NCI-H187 treated with DMSO at 0.1 percent for 48 hours (cell line): ENCODE results near the gene CPA1.

ENCODE experiments used
- DNase-seq: peaks from one replicate; lab custom pipeline; 2025; lab: John Stamatoyannopoulos, UW

The CPA1 gene

DNA sequence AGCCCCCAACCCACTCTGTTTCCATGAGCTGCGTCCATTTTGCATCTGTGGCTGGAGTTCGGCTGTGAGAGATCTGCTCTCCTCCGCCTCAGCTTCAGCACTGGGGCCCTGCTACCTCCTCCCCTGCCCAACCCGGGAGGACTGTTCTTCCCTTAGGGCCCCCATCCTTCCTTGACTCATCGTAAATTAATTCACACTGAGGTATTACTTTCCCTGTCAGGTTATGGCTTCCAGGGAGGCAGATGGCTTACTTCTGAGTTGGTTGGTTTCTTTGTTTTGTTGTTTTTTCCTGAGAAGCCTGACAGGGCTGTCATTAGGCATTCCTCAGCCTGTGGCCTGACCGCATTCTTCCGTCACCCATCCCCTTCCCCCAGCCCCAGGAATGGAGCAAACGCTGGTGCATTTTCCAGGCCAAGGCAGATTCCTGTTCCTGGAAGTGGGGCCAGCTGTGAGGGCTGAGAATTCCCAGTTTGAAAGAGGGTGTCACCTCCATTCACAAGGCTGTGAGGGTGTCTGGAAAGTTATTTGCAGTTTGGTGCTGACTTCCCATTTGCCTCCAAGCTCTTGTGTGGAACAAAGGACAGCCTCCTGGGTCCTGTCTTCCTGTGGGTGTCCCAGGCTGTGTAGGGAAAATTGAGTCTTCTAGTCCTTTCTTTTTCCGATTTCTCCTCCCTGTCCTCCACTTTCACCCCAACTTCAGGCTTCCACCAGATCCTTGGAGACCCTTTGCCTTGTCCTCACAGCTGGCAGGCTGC is 24.0 kb upstream of the CPA1 start:
- no peak for DNase-seq

DNA sequence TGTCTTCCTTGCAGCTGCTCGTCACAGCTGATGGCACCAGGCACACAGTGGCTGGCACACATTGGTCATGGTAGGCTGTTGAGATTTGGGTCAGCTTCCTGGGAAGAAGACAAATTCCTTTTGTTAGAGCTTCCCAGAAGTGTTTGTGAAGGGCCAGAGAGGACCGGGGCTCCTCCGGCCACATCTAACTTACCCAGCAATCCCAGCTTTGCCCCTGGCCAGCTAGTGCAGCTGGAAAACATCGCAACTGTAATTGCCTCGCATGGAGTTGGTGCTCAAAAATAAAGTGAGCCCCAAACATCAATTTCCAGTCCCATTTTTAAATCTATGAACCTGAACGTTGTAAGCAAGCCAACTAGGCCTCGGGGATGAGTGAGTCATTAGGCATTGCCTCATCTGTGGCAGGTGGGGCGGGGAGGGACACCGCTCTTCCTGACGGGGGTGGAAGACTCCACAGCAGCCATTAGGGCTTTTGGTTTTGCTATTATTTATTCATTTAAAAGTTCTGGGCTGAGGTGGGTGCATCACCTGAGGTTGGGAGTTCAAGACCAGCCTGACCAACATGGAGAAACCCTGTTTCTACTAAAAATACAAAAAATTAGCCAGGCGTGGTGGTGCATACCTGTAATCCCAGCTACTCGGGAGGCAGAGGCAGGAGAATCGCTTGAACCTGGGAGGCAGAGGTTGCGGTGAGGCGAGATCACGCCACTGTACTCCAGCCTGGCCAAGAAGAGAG is 23.2 kb upstream of the CPA1 start:
- DNase-seq: no peak

DNA sequence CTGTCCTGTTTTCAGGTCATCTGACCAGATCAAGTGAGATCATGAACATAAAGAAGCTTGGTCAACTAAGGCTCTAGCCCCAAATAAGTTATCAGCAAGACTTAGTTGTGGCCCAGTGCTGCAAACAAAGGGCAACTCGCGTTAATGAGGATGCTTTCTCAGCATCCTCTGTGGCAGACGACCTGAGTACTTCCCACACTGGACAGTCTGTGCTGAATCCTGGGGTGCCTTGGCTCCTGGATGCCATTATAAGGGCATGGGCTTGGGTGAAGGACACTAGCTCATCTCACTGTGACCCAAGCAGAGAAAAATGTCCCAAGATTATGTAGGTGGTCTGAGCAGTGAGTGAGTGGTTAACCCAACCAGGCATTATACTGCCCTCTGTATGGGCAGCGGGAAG is 21.8 kb upstream of the CPA1 start:
- no peak for DNase-seq

DNA sequence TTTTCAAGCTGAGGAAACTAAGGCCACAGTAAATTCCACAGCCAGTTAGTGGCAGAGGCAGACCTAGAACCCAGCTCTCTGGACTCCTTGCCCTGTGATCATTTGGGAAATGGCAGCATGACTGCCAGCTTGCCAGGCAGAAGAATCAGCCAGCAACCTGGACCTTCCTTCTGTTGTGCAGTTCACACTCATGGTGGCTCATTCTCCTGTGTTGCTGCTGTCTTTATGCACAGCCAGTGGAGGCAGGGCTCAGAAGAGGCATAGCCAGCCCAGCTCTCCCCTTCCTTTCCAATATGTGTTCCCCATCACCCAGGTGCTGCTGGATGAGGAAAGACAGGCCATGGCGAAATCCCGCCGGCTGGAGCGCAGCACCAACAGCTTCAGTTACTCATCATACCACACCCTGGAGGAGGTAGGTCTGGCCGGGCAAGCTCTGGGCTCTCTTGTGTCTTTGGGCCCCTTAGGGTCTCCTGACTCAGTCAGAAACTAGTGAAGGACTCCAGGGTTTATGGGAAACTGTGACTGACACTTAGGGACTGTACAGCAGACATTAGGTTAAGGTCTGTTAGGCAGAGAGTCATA is 20.9 kb upstream of the CPA1 start:
- no peak for DNase-seq

DNA sequence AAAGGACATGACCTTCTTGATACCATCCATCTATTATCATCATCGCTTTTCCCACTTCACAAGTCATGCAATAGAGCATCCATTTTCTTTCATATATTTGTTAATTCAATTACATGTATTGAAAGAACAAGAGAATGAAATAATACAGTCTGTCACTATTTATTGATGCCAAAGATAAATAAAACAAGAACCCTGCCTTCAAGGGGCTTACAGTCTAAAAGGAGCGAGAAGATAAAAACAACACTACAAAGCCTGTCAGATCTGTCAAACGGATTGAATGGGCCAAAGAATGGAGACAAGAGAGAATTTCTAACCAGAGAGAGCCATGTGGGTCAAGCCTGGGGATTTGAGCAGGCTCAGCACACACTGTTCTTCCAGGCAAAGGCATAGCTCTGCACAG is 19.8 kb upstream of the CPA1 start:
- no peak for DNase-seq

DNA sequence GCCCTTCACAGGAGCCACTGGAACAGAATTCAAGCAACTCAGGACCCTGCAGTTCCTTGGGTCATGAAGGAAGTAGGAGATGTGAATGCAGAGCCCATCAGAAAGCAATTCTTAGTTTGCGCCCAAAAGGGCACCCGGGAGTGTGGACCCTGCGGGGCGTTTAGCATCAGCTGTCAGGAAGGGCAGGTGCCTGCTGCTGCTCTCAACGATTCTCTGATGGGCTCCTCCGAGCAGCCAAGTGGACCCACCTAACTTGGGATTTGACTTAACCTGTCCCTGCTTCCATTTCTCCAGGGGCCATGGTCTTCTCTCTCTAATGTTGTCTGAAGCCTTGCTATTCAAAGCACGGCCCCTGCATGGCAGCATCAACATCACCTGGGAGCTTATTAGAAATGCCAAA is 18.6 kb upstream of the CPA1 start:
- DNase-seq: no peak

DNA sequence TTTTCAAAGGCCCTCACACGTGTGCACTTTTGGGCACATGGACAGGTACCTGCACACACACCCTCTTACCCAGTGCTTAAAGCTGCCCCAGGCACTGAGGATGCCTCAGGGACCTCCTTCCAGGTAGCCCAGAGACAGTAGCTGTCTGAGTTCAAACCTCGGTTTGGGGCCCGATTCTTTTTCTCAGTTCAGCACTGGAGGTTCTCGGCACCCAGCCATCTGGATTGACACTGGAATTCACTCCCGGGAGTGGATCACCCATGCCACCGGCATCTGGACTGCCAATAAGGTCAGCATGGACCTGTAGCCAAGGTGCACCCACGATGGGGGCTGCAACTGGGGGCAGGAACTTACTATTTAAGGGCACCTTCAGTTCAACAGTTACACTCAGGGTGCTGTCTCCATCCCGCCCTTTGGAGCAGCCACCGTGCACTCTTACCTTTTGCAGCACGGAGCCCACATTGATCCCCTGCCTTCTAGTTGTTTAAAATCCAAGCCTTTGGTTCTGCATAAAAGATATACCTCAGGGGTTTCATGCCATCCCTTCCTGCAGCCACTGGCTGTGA is 18.0 kb upstream of the CPA1 start:
- DNase-seq: no peak

DNA sequence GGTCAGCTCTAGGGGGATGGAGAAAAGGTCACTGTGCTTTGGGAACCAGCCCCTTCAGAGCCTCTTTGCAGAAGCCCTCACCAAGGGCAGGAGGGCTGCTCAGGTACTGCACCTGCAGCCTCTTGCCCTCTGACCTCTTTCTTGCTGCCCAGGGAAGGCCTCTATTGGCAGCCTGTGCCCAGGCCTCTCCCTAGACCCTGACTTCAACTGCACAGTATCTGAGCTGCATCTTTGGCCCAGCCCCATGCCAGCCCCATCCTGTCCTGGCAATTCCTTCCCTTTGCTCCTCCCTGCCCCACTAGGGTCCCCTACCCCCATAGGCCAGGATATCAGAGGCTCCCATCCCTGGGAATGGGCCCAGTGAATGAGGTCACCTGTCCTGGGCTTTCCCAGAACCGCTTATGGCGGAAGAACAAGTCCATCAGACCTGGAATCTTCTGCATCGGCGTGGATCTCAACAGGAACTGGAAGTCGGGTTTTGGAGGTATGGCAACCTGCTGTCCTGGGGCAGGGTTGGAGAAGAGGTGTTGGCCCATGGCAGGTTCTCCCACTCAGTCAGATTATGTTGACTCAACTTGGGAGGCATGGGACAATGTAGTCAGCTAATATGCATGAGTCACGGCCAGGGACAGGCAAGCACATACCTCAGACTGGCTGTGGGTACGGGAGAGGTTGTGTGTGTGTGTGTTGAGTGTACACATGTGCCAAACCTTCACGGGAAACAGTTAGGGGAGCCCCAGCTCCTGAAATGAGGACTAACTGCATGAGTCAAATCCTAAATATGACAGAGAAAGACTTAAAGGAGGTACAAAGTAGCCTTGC is 17.1 kb upstream of the CPA1 start:
- DNase-seq: no peak

DNA sequence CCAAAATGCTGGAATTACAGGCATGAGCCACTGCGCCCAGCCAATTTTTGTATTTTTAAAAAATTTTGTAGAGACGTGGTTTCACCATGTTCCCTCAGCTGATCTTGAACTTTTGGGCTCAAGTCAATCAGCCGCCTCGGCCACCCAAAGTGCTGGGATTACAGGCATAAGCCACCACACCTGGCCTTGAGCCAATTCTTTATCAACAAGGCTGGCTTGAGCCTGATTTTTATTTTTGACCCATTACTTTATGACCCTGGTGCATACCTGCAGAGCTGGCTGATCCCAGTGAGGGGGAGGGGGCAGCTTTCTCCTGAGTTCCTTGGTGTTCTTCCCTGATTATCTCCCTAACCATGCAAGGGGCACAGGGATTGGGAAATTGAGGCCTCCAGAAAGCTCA is 15.8 kb upstream of the CPA1 start:
- no peak for DNase-seq

DNA sequence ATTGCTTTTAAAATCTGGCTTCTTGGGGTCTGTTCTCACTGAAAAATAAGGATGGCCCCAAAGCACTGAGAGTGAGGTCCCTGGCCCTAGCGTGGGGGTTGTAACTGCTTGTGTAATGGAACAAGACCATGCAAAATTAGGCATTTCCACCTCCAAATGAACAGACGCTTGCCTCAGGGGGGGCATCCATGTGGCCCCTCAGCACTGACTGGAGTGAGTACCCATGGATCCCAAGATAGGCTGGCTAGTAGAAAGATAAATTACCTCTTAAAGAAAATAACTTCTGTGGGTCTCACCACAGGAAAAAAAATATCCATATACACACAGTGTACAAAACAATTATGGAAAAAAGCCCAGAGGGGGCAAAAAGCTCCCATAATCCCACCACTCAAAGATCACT is 15.2 kb upstream of the CPA1 start:
- DNase-seq: no peak

DNA sequence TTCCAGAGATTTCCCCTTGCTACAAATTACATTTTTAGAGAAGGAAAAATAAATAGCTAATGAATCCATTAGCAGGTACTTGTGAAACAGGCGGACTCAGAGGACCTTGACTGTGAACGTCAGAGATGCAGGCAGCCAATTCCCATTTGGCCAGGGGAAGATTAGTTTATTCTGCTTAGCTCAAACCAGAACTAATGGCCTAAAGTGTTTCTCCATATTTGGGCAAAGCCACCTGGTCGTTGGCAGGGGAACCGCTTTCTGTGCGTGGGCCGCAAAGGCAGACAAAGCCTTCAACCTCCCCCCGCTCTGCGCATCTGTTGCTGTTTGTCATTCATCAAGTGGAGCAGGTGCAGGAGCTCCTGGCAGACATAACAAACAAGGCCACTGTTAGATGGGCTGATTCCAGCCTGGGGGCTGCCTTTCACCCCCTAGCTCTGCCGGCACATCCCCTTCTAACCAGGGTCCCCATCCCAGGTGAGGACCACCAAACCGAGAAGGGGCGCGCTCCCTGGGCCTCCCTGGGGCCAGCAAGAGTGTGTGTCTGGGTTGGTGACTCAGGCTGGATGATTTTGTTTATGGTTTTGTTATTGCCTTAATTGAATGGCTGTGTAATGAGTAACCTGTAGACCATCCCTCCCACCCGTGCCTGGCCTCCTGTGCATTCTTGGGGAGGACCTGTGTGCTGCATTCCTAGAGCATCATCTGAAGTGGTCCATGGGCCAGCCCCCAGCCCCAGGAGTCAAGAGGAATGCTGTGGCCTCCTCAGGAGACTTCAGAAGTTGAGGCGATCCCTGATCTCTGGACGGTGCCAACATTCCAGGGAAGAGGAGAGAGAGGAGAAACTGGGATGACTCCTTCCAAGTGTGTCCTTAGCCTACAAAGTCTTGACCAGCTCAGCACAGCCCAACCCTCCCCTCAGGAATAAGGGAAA is 14.5 kb upstream of the CPA1 start:
- peak; percentile 98 for DNase-seq

DNA sequence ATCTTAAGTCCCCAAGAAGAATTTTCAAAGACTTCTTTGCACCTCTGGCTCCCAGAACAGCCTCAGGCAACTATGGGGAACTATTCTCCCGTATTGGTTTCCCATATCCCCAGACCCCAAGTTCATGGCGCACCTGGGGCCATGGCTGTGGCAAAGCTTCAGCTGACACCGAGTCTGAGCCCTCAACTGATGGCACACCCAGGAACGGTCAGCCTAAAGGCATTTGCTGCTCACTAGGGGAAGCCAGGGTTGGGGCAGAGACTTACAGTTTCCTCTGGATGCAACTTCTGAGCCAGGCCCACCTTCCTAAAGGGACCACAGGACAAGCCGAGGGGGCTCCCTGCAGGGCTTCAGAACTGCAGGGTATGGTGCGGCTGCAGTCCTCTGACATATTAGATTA is 13.7 kb upstream of the CPA1 start:
- DNase-seq: no peak

DNA sequence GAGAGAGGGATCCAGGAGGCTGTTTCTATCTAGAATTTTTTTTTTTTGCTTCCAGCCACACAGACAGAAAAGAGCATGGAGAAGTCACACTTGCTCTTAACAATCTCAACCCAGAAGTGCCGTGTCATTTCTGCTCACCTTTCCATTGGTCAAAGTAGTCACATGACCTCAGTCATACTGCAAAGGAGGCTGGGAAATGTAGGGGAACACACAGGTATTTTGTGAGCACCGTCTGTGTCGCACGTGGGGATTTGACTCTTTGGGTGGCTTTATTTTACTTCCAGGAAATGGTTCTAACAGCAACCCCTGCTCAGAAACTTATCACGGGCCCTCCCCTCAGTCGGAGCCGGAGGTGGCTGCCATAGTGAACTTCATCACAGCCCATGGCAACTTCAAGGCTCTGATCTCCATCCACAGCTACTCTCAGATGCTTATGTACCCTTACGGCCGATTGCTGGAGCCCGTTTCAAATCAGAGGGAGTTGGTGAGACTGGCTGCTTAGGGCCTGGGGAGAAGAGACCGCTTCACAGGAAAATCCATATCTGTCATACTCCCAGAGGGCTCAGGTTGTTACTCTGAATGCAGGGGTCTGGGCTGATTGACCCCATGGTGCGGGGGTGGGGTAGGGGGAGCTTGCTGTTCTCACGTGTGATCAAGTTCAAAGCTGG is 13.1 kb upstream of the CPA1 start:
- no peak for DNase-seq

DNA sequence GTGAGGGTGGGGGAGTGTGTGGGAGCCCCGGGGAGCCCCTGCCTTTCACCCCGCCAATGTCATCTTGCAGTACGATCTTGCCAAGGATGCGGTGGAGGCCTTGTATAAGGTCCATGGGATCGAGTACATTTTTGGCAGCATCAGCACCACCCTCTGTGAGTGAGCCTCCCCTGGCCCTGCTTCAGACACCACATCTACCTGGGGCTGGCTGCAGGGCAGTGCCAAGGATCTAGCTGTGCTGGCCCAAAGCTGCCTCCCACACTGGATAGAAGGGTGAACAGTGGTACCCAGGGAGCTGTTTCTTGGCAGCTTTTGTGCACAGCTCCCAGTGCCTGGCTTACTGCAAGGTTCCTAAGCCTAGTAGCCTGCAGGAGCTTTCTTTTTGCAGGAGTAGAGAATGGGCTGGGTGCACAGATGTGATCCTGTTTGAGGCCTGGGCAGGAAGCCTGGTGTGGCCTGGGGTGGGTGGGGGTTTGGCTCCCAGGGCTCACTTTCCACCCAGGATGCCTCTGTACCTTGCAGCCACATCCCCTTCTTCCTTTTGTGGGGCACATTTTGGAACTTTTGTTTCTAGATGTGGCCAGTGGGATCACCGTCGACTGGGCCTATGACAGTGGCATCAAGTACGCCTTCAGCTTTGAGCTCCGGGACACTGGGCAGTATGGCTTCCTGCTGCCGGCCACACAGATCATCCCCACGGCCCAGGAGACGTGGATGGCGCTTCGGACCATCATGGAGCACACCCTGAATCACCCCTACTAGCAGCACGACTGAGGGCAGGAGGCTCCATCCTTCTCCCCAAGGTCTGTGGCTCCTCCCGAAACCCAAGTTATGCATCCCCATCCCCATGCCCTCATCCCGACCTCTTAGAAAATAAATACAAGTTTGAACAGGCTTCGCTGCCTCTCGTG is 12.2 kb upstream of the CPA1 start:
- DNase-seq: no peak

DNA sequence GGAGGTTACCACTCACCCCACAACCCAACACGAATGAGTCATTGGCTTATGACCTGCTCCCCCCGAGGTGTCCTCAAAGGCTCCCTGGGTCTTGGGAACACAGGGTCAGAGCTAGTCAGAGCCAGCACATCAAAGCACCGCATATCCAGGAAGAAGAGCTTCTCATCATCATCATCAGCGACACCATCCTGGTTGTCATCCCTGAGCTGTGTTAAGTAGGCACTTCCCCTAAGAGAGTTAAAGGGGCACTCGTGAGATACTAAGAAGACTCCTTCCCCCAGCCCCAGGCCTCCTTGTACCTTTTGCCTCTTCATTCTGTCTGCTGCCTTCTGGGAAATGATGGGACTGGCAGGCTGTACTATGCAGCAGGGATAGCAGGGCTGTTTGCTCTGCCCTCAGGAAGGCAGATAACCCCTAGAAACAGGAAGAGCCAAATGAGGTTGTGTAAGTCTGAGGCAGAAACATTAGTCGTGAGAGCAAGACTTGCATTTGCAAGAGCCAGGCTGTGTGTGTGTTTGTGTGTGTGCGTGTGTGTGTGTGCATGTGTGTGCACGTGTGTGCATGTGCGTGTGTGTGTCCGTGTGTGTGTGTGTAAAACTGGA is 11.1 kb upstream of the CPA1 start:
- no peak for DNase-seq

DNA sequence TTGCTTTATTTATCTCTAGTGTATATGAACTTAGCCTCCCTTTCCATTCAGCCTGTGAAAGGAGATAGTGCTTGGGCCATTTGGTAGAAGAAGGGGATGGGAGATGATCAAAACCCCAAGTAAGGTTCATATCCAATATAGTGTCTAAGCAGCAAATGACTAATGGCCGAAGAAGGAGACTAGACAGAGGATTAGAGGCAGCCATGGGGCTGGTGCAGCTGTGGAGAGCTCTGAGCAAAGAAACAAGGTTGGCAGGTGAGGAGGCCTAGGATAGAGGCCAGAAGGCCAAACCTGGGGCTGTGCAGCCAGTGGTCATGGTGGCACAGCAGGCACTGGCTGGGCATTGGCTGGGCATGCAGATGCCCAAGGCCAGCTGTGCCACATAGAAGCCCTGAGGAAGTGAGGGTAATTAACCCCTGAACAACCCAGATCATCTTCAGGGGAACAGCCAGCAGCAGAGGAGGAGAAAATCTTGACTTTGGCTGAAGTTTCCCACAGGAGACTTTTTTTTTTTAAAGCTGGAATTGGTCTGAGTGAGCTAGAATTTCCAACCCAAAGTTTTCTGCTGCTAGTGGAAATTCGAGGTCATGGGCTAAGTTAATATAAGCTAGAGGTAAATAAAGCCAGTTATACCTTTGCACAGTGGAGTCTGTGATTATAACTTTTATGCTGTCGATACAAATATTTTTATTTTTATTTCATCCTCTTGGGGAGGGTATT is 10.3 kb upstream of the CPA1 start:
- no peak for DNase-seq

DNA sequence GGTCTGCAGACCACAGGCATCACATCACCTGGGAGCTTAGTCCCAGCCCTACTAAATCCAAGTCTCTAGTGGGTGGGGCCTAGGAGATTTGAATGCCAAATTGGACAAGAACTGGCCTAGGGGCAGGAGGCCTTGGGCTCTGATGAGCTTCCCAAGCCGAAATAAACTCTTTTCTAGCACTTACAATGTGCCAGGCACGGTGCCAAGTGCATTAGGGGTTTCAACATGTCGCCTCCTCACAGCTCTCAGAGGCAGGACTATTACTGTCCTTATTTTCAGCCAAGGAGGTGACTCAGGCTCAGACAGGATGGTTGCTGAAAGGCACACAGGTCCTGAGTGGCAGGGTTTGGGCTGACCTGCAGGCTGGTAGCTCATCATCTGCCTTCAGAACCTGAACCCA is 9.2 kb upstream of the CPA1 start:
- no peak for DNase-seq

DNA sequence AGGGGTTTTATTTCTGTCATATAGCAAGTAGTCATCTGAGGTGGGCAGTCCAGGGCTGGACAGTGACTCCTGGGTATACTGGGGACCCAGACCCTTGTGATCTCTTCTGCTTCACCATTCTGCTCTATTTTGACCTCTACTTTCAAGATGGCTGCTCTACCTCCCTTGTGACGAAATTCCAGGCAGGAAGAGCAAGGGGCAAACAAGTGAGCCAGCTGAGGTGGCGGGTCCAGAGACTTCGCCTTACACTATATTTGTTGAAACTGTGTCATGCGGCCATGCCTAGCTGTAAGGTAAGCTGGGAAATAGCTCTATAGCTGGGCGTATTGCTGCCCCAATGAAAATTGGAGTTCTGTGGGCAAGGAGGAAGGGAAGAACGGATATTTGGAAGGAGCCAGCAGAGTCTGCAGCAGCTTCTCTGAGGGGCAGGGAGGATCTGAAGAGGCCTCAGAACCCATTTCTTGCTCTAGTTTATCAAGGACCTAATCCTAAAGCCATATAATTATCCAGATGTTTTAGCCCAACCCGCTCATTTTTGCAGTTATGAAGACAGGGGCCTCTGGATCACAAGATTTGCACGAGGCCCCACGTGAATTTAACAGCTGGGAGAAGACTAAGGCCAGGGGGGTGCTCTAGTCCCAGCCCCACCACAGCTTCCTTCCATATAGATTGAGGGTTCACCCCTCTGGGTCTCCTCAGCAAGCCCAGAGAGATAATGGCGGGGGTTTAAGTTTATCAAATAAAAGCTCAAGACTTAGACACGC is 7.7 kb upstream of the CPA1 start:
- DNase-seq: no peak
